Measurements from ENCODE around the gene BTN2A1.
A peak's percentile ranks its signal among the peaks of the same experiment; 100 is the strongest.
"Not testable (repeated sequence)": the region's sequence is repeated elsewhere in the genome, so short reads cannot be mapped to it uniquely, and the experiment has no call there.

The BTN2A1 gene

DNA sequence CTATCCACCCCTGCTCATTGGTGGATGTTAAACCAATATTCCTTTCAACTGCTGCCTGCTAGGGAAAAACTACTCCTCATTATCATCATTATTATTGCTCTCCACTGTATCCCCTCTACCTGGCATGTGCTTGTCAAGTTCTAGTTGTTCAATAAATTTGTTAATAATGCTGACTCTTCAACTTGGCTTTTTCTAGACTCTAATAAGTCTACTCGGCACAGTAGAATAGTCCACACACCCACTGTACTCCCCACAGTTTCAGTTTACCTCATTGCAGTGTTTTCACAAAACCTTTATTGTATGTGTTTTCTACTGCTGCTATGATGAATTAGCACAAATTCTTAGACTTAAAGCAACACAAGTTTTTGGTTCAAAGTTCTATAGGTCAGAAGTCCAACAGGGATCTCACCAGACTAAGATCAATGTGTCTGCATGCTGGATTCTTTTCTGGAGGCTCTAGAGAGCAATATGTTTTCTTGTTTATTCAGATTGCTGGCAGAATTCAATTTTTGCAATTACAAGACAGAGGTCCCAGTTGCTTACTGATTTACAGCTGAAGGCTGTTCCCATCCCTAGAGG, 42.6 kb upstream of the BTN2A1 start:
- TF ChIP-seq, protein P1, sequence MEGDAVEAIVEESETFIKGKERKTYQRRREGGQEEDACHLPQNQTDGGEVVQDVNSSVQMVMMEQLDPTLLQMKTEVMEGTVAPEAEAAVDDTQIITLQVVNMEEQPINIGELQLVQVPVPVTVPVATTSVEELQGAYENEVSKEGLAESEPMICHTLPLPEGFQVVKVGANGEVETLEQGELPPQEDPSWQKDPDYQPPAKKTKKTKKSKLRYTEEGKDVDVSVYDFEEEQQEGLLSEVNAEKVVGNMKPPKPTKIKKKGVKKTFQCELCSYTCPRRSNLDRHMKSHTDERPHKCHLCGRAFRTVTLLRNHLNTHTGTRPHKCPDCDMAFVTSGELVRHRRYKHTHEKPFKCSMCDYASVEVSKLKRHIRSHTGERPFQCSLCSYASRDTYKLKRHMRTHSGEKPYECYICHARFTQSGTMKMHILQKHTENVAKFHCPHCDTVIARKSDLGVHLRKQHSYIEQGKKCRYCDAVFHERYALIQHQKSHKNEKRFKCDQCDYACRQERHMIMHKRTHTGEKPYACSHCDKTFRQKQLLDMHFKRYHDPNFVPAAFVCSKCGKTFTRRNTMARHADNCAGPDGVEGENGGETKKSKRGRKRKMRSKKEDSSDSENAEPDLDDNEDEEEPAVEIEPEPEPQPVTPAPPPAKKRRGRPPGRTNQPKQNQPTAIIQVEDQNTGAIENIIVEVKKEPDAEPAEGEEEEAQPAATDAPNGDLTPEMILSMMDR (conservative IDR thresholded peaks at IDR 0.05; ENCODE audit: low read depth, low read length), result no peak
- DNase-seq (ENCODE audit: low read depth), result no peak
- H3K4me3 ChIP-seq (ENCODE audit: low read depth, low read length), result no peak overlapping the region

DNA sequence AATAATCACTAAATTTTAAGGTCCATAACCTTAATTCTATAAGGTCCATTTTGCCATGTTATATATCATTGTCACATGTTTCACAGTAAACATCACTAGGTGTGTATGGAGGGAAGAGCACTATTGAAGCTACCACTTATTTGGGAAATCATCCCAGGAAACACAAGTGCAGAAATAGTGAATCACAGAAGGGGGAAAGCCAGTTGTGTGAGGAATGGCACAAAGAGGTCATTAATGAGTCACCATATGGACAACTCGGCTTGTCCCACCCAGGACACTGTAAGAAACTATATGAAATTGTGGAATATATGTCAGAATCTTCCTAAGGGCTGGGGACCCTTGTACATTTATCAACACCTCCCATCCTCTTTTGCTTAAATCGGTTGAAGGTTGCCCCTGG, 42.0 kb upstream of the BTN2A1 start:
- TF ChIP-seq, protein P1 (conservative IDR thresholded peaks at IDR 0.05; ENCODE audit: low read depth, low read length), result no peak
- no peak overlapping the region for H3K4me3 ChIP-seq (ENCODE audit: low read depth, low read length)
- no peak for DNase-seq (ENCODE audit: low read depth)

DNA sequence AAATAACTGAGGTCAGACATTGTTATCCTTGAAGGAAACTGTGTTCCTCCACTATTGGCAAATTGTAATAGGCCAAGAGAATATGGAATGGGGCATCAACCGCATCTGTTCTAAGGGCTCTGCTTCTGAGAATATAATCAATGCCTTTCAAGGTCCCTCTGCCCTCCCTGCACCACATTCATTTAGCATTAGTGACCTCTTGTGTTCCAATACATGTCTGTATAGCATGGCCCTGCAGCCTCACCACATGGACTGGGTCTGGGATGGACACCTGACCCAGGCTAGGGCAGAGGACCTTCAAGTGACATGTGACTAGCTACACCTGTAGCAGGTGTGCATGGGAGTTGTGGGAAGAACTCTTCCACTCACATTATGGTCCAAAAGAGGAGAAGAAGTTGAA, 41.5 kb upstream of the BTN2A1 start:
- H3K4me3 ChIP-seq (ENCODE audit: low read depth, low read length), result no peak overlapping the region
- no peak for DNase-seq (ENCODE audit: low read depth)
- TF ChIP-seq, protein P1 (conservative IDR thresholded peaks at IDR 0.05; ENCODE audit: low read depth, low read length), result no peak

DNA sequence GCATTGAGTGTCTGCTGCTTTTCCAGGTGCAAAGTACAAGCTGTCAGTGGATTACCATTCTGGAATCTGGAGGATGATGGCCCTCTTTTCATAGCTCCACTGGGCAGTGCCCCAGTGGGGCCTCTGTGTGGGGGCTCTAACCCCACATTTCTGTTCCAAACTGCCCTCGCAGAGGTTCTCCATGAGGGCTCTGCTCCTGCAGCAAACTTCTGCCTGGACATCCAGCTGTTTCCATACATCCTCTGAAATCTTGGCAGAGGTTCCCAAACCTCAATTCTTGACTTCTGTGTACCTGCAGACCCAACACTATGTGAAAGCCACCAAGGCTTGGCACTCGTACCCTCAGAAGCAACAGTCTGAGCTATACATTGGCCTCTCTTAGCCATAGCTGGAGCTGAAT, 39.7 kb upstream of the BTN2A1 start:
- not testable (repeated sequence) for DNase-seq (ENCODE audit: low read depth); H3K4me3 ChIP-seq (ENCODE audit: low read depth, low read length)

DNA sequence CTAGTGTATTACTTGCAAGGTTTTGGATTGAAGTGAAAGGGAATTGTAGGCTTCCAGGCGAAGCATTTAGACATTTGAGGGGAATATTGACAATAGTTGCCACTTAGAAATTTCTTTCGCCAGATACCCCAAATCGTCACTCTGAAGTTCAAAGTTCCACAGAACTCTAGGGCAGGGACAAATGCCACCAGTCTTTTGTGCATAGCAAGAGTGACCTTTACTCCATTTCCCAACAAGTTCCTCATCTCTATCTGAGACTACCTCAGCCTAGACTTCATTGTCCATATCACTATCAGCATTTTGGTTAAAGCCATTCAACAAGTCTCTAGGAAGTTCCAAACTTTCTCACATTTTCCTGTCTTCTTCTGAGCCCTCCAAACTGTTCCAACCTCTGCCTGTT, 39.0 kb upstream of the BTN2A1 start:
- H3K4me3 ChIP-seq (ENCODE audit: low read depth, low read length), result not testable (repeated sequence)

DNA sequence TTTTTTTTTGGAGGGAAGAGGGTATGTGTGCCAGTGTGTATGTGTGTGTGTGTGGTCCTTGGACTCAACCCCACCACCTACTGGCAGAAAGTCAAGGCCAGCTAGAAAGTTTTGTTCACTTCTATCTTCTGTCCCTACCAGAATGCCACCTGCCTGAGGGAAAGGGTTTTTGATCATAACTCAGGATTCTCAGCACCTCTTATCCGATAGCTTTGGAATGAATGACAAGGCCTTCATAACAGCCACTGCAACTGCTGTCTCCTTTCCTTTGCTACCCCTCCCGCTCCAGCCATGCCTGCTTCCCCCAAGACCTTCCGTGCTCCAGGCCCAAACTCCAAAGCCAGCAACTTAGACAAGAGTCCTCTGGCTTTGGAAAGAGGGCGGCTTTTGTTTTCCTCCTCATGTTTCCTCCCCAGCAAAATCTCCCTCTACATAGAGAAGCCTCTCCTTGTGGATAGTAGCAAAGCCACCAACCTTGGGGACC, 37.0 kb upstream of the BTN2A1 start:
- H3K4me3 ChIP-seq (ENCODE audit: low read depth, low read length), result peak overlapping the region; percentile 45
- TF ChIP-seq, protein P1 (conservative IDR thresholded peaks at IDR 0.05; ENCODE audit: low read depth, low read length), result peak; percentile 62
- peak; percentile 54 for DNase-seq (ENCODE audit: low read depth)

More for the DNA sequence above, 39.0 kb upstream of the BTN2A1 start:
- not testable (repeated sequence) for DNase-seq (ENCODE audit: low read depth)

DNA sequence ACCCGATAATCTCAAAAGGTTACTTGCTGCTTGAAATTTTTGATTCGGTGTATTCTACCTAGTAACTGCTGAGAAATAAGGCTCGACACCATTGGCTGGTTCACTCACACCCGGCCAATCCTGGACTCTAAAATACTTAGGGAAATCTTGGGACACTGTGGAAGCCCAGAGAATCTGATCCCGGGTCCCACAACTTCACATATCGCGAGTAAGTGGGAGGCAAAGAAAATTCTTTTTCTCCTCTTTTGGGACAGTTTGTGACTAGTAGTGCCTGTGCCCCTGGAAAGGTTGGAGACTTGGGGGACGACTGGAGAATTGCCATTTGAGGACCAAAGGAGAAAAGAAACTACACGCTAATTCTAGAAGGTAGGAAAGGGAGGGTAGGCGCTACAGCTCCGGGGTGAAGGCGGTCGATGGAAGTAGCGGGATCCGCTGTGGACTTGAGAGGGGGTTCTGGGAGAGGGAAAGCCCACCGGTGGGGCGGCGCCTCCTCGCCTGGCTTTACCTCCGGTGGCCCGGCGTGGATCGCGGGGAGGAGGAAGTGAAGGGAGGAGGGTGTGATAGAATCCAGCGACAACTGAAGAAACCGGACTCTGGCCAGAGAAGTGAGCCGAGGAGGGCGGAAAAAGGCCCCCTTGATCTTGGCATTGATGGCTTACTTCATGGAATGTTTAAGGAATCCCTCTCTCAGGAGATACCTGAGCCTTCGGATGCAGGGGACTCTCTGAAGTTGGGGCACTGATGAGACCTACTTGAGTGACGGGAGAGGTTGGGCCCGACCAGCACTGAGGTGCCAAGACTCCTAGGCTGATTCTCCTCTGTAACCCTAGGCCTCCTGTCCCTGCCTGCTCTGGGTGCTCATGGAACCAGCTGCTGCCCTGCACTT, 36.3 kb upstream of the BTN2A1 start:
- peak; percentile 94 for DNase-seq (ENCODE audit: low read depth)
- TF ChIP-seq, protein P1 (conservative IDR thresholded peaks at IDR 0.05; ENCODE audit: low read depth, low read length), result no peak
- H3K4me3 ChIP-seq (ENCODE audit: low read depth, low read length), result peak overlapping the region; percentile 73

DNA sequence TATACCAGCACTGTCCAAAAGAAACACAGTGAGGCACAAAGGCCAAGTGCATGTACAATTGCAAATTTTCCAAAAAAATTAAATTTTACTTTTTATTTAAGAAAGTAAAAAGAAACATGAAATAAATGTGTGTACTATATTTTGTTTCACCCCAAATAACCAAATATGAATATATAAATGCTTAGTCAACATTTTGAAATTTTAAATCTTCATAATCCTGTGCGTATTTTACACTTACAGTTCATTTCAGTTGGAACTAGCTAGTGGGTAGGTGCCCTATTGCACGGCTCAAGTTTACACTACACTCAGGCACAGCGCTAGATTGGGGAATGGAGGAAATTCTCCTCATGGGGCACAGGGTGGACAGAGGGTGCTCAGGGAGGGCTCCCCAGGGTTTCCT, 35.4 kb upstream of the BTN2A1 start:
- H3K4me3 ChIP-seq (ENCODE audit: low read depth, low read length), result peak overlapping the region; percentile 73
- TF ChIP-seq, protein P1 (conservative IDR thresholded peaks at IDR 0.05; ENCODE audit: low read depth, low read length), result no peak

More for the DNA sequence above, 35.4 kb upstream of the BTN2A1 start:
- DNase-seq (ENCODE audit: low read depth), result no peak
